Neuronal stem cell (in vitro differentiated cells): ENCODE measurements around the gene ZSWIM5.
"Not testable (repeated sequence)": the region's sequence is repeated elsewhere in the genome, so short reads cannot be mapped to it uniquely, and the experiment has no call there.

Experiments
- DNase-seq: peaks from one replicate; pipeline ENCODE4 v3.0.0-alpha.2; 2013; ENCODE audit warnings: low spot score
- H2AFZ ChIP-seq: one replicate; pipeline ENCODE4 v1.6.1; 2013; ENCODE audit warnings: mild to moderate bottlenecking, low read length, inconsistent platforms
- H2AK5ac ChIP-seq: 2 replicates; pipeline ENCODE4 v1.6.1; 2013; ENCODE audit warnings: low read depth, mild to moderate bottlenecking, inconsistent platforms, low read length, moderate library complexity, mixed read lengths
- H2BK120ac ChIP-seq: 2 replicates; pipeline ENCODE4 v1.6.1; 2013; ENCODE audit warnings: low read depth, mild to moderate bottlenecking, inconsistent platforms, low read length, moderate library complexity, mixed read lengths
- H2BK12ac ChIP-seq: one replicate; pipeline ENCODE4 v1.6.1; 2013; ENCODE audit warnings: low read length, inconsistent platforms
- H2BK15ac ChIP-seq: 2 replicates; pipeline ENCODE4 v1.6.1; 2013; ENCODE audit warnings: mild to moderate bottlenecking, low read length, inconsistent platforms, mixed read lengths
- H2BK5ac ChIP-seq: one replicate; pipeline ENCODE4 v1.6.1; 2013; ENCODE audit warnings: inconsistent platforms, mild to moderate bottlenecking, low read length, moderate library complexity
- H3K14ac ChIP-seq: one replicate; pipeline ENCODE4 v1.6.1; 2013; ENCODE audit warnings: low read length, inconsistent platforms
- H3K18ac ChIP-seq: 2 replicates; pipeline ENCODE4 v1.6.1; 2013; ENCODE audit warnings: low read length, inconsistent platforms
- H3K23ac ChIP-seq: 2 replicates; pipeline ENCODE4 v1.6.1; 2013; ENCODE audit warnings: low read depth, mild to moderate bottlenecking, mixed read lengths, low read length, inconsistent platforms; ENCODE audit not compliant: poor library complexity
- H3K27ac ChIP-seq: replicated peaks from 3 replicates; pipeline ENCODE4 v1.5.1; 2013; ENCODE audit warnings: low read length, inconsistent platforms
- H3K27me3 ChIP-seq, 3 experiments: 2 replicates each; pipeline ENCODE4 v1.6.1; 2013; ENCODE audit warnings: low read length in 3 of 3, mild to moderate bottlenecking in 2 of 3, inconsistent platforms in 1 of 3, low read depth in 1 of 3, mixed read lengths in 1 of 3, moderate library complexity in 1 of 3; ENCODE audit not compliant: control insufficient read depth in 3 of 3, insufficient read depth in 3 of 3
- H3K36me3 ChIP-seq, 2 donors: replicated peaks in 1 of 2; 2 replicates each; pipeline ENCODE4 v1.6.1; 2013; ENCODE audit warnings: low read length in 2 of 2; ENCODE audit not compliant: control insufficient read depth in 2 of 2, insufficient read depth in 2 of 2
- H3K4ac ChIP-seq: 2 replicates; pipeline ENCODE4 v1.6.1; 2013; ENCODE audit warnings: inconsistent platforms, mild to moderate bottlenecking, low read length, moderate library complexity
- H3K4me1 ChIP-seq, 2 donors: 1 replicate in 1 of 2; 2 replicates in 1 of 2; pipeline ENCODE4 v1.6.1; 2013; ENCODE audit warnings: low read length in 2 of 2, low read depth in 1 of 2; ENCODE audit not compliant: control insufficient read depth in 2 of 2, insufficient read depth in 1 of 2
- H3K4me2 ChIP-seq: one replicate; pipeline ENCODE4 v1.6.1; 2013; ENCODE audit warnings: mild to moderate bottlenecking, low read length, inconsistent platforms; ENCODE audit not compliant: insufficient read depth, poor library complexity, severe bottlenecking
- H3K4me3 ChIP-seq, 2 donors: 2 replicates each; pipeline ENCODE4 v1.5.1; 2013; ENCODE audit warnings: low read length in 2 of 2, mild to moderate bottlenecking in 2 of 2, inconsistent platforms in 1 of 2, moderate library complexity in 1 of 2
- H3K79me1 ChIP-seq: one replicate; pipeline ENCODE4 v1.6.1; 2013; ENCODE audit warnings: low read depth, mild to moderate bottlenecking, inconsistent platforms, low read length, moderate library complexity
- H3K9ac ChIP-seq: one replicate; pipeline ENCODE4 v1.6.1; 2013; ENCODE audit warnings: mild to moderate bottlenecking, low read depth, low read length, inconsistent platforms; ENCODE audit not compliant: poor library complexity
- H3K9me3 ChIP-seq, 2 donors: replicated peaks in 1 of 2; 2 replicates each; pipeline versions ENCODE3 to v1.6.1; 2013; ENCODE audit warnings: low read length in 2 of 2, mild to moderate bottlenecking in 2 of 2, inconsistent platforms in 1 of 2, low read depth in 1 of 2, mixed read lengths in 1 of 2, moderate library complexity in 1 of 2; ENCODE audit not compliant: control insufficient read depth in 2 of 2, insufficient read depth in 1 of 2
- H4K8ac ChIP-seq: one replicate; pipeline ENCODE4 v1.6.1; 2013; ENCODE audit warnings: low read depth, mild to moderate bottlenecking, inconsistent platforms, low read length, moderate library complexity
- H4K91ac ChIP-seq: one replicate; pipeline ENCODE4 v1.6.1; 2013; ENCODE audit warnings: low read length, low read depth, mild to moderate bottlenecking, inconsistent platforms; ENCODE audit not compliant: poor library complexity
- WGBS, 2 donors: extraction: QIAGEN DNeasy Blood & Tissue Kit; methylation state at CpG; one replicate each; pipeline ENCODE4 v1.1.7; 2013; ENCODE audit warnings: missing lambda C conversion rate in 2 of 2, mixed read lengths in 1 of 2; ENCODE audit not compliant: insufficient read length in 2 of 2, insufficient replicate concordance in 1 of 2; ENCODE audit errors: extremely low coverage in 2 of 2; 5-methylcytosine and 5-hydroxymethylcytosine counted together

Gene ZSWIM5

GRCh38 chr1:45246760-45247159 is 40.4 kb upstream of the ZSWIM5 start:
- WGBS, 2 donors: no CpG with 5 or more reads among the region's 2 CpGs

GRCh38 chr1:45246359-45246758 is 40.0 kb upstream of the ZSWIM5 start:
- not testable (repeated sequence) for H3K4me3 ChIP-seq, H3K4me1 ChIP-seq

More at GRCh38 chr1:45246760-45247159, 40.4 kb upstream of the ZSWIM5 start:
- Histone ChIP-seq H2BK12ac (no peak overlapping the region), H3K4me3 (no peak overlapping the region), H3K4me1 (no peaks in the 10 kb centered on the region), H3K27ac (no peak overlapping the region), H3K18ac (no peak overlapping the region), H4K8ac (no peak overlapping the region), H3K23ac (no peak overlapping the region), H3K14ac (no peak overlapping the region), H2AFZ (no peak overlapping the region), H2BK15ac (no peak overlapping the region), H3K27me3 (no peaks in the 10 kb centered on the region), H3K79me1 (no peaks in the 10 kb centered on the region), H3K9me3 (peaks cover 0 to 5% of the 10 kb centered on the region in 2 donors), H3K36me3 (no peaks in the 10 kb centered on the region), H3K9ac (no peak overlapping the region), H3K4ac (no peak overlapping the region), H4K91ac (no peak overlapping the region), H2BK120ac (no peak overlapping the region), H2AK5ac (no peak overlapping the region), H3K4me2 (no peak overlapping the region), H2BK5ac (no peak overlapping the region)
- no peak for DNase-seq

GRCh38 chr1:45244660-45245059 is 38.3 kb upstream of the ZSWIM5 start:
- Histone ChIP-seq H3K36me3 (no peaks in the 10 kb centered on the region), H3K4me2 (no peak overlapping the region), H4K8ac (no peak overlapping the region), H3K4me3 (no peak overlapping the region), H3K23ac (no peak overlapping the region), H2BK15ac (no peak overlapping the region), H3K14ac (no peak overlapping the region), H3K4ac (no peak overlapping the region), H3K9me3 (peaks cover 0 to 5% of the 10 kb centered on the region in 2 donors), H2BK12ac (no peak overlapping the region), H2BK5ac (no peak overlapping the region), H3K27me3 (no peaks in the 10 kb centered on the region), H2BK120ac (no peak overlapping the region), H3K4me1 (no peaks in the 10 kb centered on the region), H2AK5ac (no peak overlapping the region), H3K79me1 (no peaks in the 10 kb centered on the region), H3K18ac (no peak overlapping the region), H3K27ac (no peak overlapping the region), H4K91ac (no peak overlapping the region), H2AFZ (no peak overlapping the region), H3K9ac (no peak overlapping the region)
- DNase-seq: no peak

More at GRCh38 chr1:45246359-45246758, 40.0 kb upstream of the ZSWIM5 start:
- not testable (repeated sequence) for H3K4ac ChIP-seq, H3K9ac ChIP-seq, H3K4me2 ChIP-seq, H3K9me3 ChIP-seq, H2BK12ac ChIP-seq, H2BK120ac ChIP-seq, H2AK5ac ChIP-seq, H2BK5ac ChIP-seq, H3K23ac ChIP-seq, H3K79me1 ChIP-seq, H4K91ac ChIP-seq, H2AFZ ChIP-seq, H4K8ac ChIP-seq, DNase-seq, H3K18ac ChIP-seq, H2BK15ac ChIP-seq, H3K27ac ChIP-seq, H3K36me3 ChIP-seq, H3K27me3 ChIP-seq, H3K14ac ChIP-seq
- WGBS, 2 donors: no CpG with 5 or more reads among the region's 3 CpGs

- Histone ChIP-seq H3K4me1 (no peaks in the 10 kb centered on the region), H2AFZ (no peak overlapping the region), H3K9ac (no peak overlapping the region), H3K27me3 (no peaks in the 10 kb centered on the region), H4K8ac (no peak overlapping the region), H3K23ac (no peak overlapping the region), H3K18ac (no peak overlapping the region), H3K4ac (no peak overlapping the region), H2BK5ac (no peak overlapping the region), H2BK12ac (no peak overlapping the region), H3K4me2 (no peak overlapping the region), H2BK15ac (no peak overlapping the region), H3K9me3 (peaks cover 0 to 5% of the 10 kb centered on the region in 2 donors), H4K91ac (no peak overlapping the region), H3K27ac (no peak overlapping the region), H3K79me1 (no peaks in the 10 kb centered on the region), H3K36me3 (no peaks in the 10 kb centered on the region), H2AK5ac (no peak overlapping the region), H3K4me3 (no peak overlapping the region), H3K14ac (no peak overlapping the region), H2BK120ac (no peak overlapping the region)
- WGBS, 2 donors: no CpG with 5 or more reads among the region's 3 CpGs
- DNase-seq: no peak
Observed at GRCh38 chr1:45243476-45244343, 37.3 kb upstream of the ZSWIM5 start.
